A549 (cell line): Measurements from ENCODE around the gene TRA2B. TPM values are rescaled to one million over a fixed set of nuclear protein-coding genes. Genes with fewer than 3 reads are reported as not detected.
A peak's percentile ranks its signal among the peaks of the same experiment; 100 is the strongest.

Source experiments
- ATAC-seq, 2 experiments: fragments of 200-7000 bp in 1 of 2; fragments of >200 bp in 1 of 2; cut with Nextera tagmentation in 1 of 2; cut with Tn5 transposase in 1 of 2; 3 replicates each; pipeline versions ENCODE4 v1.8.0 to v1.9.1; 2018 to 2020; ENCODE audit warnings: mild to moderate bottlenecking in 1 of 2, moderate library complexity in 1 of 2
- CTCF ChIA-PET: fragments of 300-600 bp; sonication (Branson Sonifier 250); formaldehyde crosslinking; extraction: SDS; loops from one replicate; lab custom pipeline; 2021; ENCODE audit warnings: antibody characterized with exemption, inconsistent platforms; lab: Yijun Ruan, JAX
- POLR2A ChIA-PET: fragments of 350-600 bp; formaldehyde crosslinking; extraction: SDS; loops from one replicate; lab custom pipeline; 2021; ENCODE audit warnings: antibody characterized with exemption, inconsistent platforms; lab: Yijun Ruan, JAX
- DNase-seq, 2 experiments: peaks; one replicate each; pipeline versions ENCODE4 v3.0.0 to v3.0.0-alpha.2; 2011 to 2016; ENCODE audit warnings: low read depth in 1 of 2, low spot score in 1 of 2
- FAIRE-seq: peaks from 2 replicates; lab custom pipeline; 2011; peaks lifted over from hg19 to GRCh38; lab: Jason Lieb, UNC
- H3K27ac ChIP-seq, 2 experiments: fragments of >200 bp; sonication (Bioruptor Twin); formaldehyde crosslinking; 3 replicates each; pipeline ENCODE4 v1.5.1; 2016 to 2017
- H3K4me1 ChIP-seq: fragments of >200 bp; sonication (Bioruptor Twin); formaldehyde crosslinking; 3 replicates; pipeline ENCODE4 v1.6.1; 2016
- H3K4me2 ChIP-seq: fragments of >200 bp; sonication (Bioruptor Twin); formaldehyde crosslinking; 3 replicates; pipeline ENCODE4 v1.6.1; 2016
- H3K4me3 ChIP-seq: fragments of >200 bp; sonication (Bioruptor Twin); formaldehyde crosslinking; 3 replicates; pipeline ENCODE4 v1.5.1; 2016
- H3K9me3 ChIP-seq: fragments of >200 bp; sonication (Bioruptor Twin); formaldehyde crosslinking; 3 replicates; pipeline ENCODE4 v1.6.1; 2016
- CEBPB ChIP-seq, 2 experiments: fragments of >200 bp in 1 of 2; sonication (Bioruptor Twin) in 1 of 2; formaldehyde crosslinking in 1 of 2; IDR thresholded peaks; 2 replicates each; pipeline ENCODE4 v1.6.1; 2012 to 2016
- CHD2 ChIP-seq: fragments of 150-350 bp; IDR thresholded peaks from 2 replicates; pipeline ENCODE4 v1.6.1; 2014; ENCODE audit warnings: low read length; ENCODE audit not compliant: partially characterized antibody
- CHD4 ChIP-seq: fragments of 200-600 bp; sonication (generic); IDR thresholded peaks from 2 replicates; pipeline ENCODE4 v1.6.1; 2016; ENCODE audit warnings: antibody characterized with exemption, mild to moderate bottlenecking, borderline replicate concordance
- EHMT2 ChIP-seq: fragments of 200-600 bp; sonication (generic); IDR thresholded peaks from 2 replicates; pipeline ENCODE4 v1.6.1; 2016; ENCODE audit warnings: antibody characterized with exemption, low read depth, mild to moderate bottlenecking, moderate library complexity
- ESRRA ChIP-seq: fragments of 150-350 bp; IDR thresholded peaks from 2 replicates; pipeline ENCODE4 v1.6.1; 2014; ENCODE audit warnings: mild to moderate bottlenecking, low read length, borderline replicate concordance
- FOSB ChIP-seq: fragments of 250-450 bp; sonication (Bioruptor Pico); IDR thresholded peaks from 2 replicates; pipeline ENCODE4 v1.5.0; 2020; ENCODE audit warnings: mild to moderate bottlenecking, moderate library complexity
- FOSL2 ChIP-seq, 2 experiments: fragments of 450-650 bp in 1 of 2; fragments of >200 bp in 1 of 2; sonication (Bioruptor Twin) in 1 of 2; formaldehyde crosslinking; IDR thresholded peaks; 2 replicates each; pipeline versions ENCODE4 v1.5.0 to v1.6.1; 2016 to 2020; ENCODE audit warnings: mild to moderate bottlenecking in 1 of 2, moderate library complexity in 1 of 2
- HEYL ChIP-seq: fragments of 250-450 bp; sonication (Bioruptor Pico); IDR thresholded peaks from 2 replicates; pipeline ENCODE4 v1.8.0; 2021; ENCODE audit warnings: mild to moderate bottlenecking, moderate library complexity
- HOXA7 ChIP-seq: fragments of 250-450 bp; sonication (Bioruptor Pico); IDR thresholded peaks from 2 replicates; pipeline ENCODE4 v1.5.0; 2020; ENCODE audit warnings: mild to moderate bottlenecking, moderate library complexity
- JUN ChIP-seq, 2 experiments: fragments of >200 bp; sonication (Bioruptor Twin); formaldehyde crosslinking; IDR thresholded peaks; 2 replicates in 1 of 2; 3 replicates in 1 of 2; pipeline ENCODE4 v1.6.1; 2016 to 2017
- JUNB ChIP-seq: fragments of >200 bp; sonication (Bioruptor Twin); formaldehyde crosslinking; IDR thresholded peaks from 2 replicates; pipeline ENCODE4 v1.6.1; 2016
- KDM1A ChIP-seq: fragments of 200-600 bp; sonication (generic); IDR thresholded peaks from 2 replicates; pipeline ENCODE4 v1.6.1; 2016; ENCODE audit warnings: low read depth, mild to moderate bottlenecking
- KDM5A ChIP-seq: fragments of 200-600 bp; sonication (generic); IDR thresholded peaks from 2 replicates; pipeline ENCODE4 v1.6.1; 2016; ENCODE audit warnings: antibody characterized with exemption, mild to moderate bottlenecking
- MAFK ChIP-seq: fragments of 450-650 bp; IDR thresholded peaks from 2 replicates; pipeline ENCODE4 v1.6.1; 2014; ENCODE audit not compliant: partially characterized antibody
- MYC ChIP-seq: IDR thresholded peaks from 2 replicates; pipeline ENCODE4 v1.6.1; 2012; ENCODE audit warnings: mild to moderate bottlenecking, inconsistent platforms, low read length, improper control_type of control experiment, borderline replicate concordance
- RCOR1 ChIP-seq: fragments of 150-350 bp; IDR thresholded peaks from 2 replicates; pipeline ENCODE4 v1.6.1; 2014; ENCODE audit warnings: antibody characterized with exemption, low read length, low read depth
- SREBF2 ChIP-seq: fragments of 450-650 bp; IDR thresholded peaks from 2 replicates; pipeline ENCODE4 v1.6.1; 2014; ENCODE audit warnings: mild to moderate bottlenecking, moderate library complexity
- ZFP36 ChIP-seq: fragments of 450-650 bp; IDR thresholded peaks from 2 replicates; pipeline ENCODE4 v1.6.1; 2014; ENCODE audit warnings: borderline replicate concordance; ENCODE audit not compliant: partially characterized antibody
- WGBS: methylation state at CpG from one replicate; pipeline ENCODE4 v1.1.6; 2017; ENCODE audit errors: missing lambda C conversion rate; 5-methylcytosine and 5-hydroxymethylcytosine counted together
- polyA plus RNA-seq, 4 experiments: library from polyadenylated mRNA; depleted of rRNA in 3 of 4; stranded (reverse); fragments of >200 nt; fragmentation: RNase III in 1 of 4; extraction: RNeasy Plus Mini Kit Qiagen cat#74134 plus additional on column Dnase treatment in 1 of 4; gene quantifications; 2 replicates in 3 of 4; 3 replicates in 1 of 4; pipeline ENCODE4 v1.2.3, GENCODE V29; 2011 to 2017
- TF ChIP-seq, protein P1 (sequence below): IDR thresholded peaks from 2 replicates; pipeline ENCODE4 v1.6.1; 2012
- TF ChIP-seq, protein P2 (sequence below): fragments of 200-600 bp; sonication (generic); IDR thresholded peaks from 2 replicates; pipeline ENCODE4 v1.6.1; 2016; ENCODE audit warnings: antibody characterized with exemption, mild to moderate bottlenecking, moderate library complexity
- TF ChIP-seq, protein P3 (sequence below): IDR thresholded peaks from 2 replicates; pipeline ENCODE4 v1.6.1; 2012; ENCODE audit warnings: low read depth, borderline replicate concordance
- TF ChIP-seq, protein P4 (sequence below): fragments of 150-350 bp; IDR thresholded peaks from 2 replicates; pipeline ENCODE4 v1.6.1; 2014; ENCODE audit warnings: low read depth, mild to moderate bottlenecking, low read length

TRA2B gene
- polyA plus RNA-seq, 2 of the 4 experiments (the other 2 are of a cell fraction): 193 to 273 TPM

DNA sequence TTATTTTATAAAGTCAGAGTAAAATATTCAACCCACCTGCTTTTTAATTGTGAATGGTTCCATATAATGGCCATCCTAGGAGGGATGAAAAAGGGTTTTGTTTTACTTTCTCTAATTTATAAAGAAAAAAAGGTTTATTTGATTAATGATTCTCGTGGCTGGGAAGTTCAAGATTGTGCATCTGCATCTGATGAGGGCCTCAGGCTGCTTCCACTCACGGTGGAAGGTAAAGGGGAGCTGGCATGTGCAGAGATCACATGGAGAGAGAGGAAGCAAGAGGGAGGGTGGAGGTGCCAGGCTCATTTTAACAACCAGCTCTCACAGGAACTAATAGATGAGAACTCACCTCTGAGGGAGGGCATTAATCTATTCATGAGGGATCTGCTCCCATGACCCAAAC lies 27.7 kb upstream of the TRA2B start:
- ChIA-PET POLR2A (no interaction called here), CTCF (interaction anchor here (4.8 kb wide), 1 partner anchor 13 kb away, joined by 33 read pairs; no protein-coding TSS in a partner anchor)
- Histone ChIP-seq H3K4me3 (no peak overlapping the region), H3K27ac (no peak overlapping the region), H3K4me2 (peak overlapping the region; percentile 89), H3K9me3 (no peaks in the 10 kb centered on the region), H3K4me1 (peaks cover 19% of the 10 kb centered on the region; the same call in 2 of the 3 replicates)
- no peak for TF ChIP-seq SREBF2
- no peak for TF ChIP-seq CHD4
- no peak for TF ChIP-seq CEBPB (IDR thresholded peaks at IDR 0.05)
- no peak for TF ChIP-seq MAFK
- TF ChIP-seq, protein P1, sequence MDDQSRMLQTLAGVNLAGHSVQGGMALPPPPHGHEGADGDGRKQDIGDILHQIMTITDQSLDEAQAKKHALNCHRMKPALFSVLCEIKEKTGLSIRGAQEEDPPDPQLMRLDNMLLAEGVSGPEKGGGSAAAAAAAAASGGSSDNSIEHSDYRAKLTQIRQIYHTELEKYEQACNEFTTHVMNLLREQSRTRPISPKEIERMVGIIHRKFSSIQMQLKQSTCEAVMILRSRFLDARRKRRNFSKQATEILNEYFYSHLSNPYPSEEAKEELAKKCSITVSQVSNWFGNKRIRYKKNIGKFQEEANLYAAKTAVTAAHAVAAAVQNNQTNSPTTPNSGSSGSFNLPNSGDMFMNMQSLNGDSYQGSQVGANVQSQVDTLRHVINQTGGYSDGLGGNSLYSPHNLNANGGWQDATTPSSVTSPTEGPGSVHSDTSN: no peak
- TF ChIP-seq, protein P2, sequence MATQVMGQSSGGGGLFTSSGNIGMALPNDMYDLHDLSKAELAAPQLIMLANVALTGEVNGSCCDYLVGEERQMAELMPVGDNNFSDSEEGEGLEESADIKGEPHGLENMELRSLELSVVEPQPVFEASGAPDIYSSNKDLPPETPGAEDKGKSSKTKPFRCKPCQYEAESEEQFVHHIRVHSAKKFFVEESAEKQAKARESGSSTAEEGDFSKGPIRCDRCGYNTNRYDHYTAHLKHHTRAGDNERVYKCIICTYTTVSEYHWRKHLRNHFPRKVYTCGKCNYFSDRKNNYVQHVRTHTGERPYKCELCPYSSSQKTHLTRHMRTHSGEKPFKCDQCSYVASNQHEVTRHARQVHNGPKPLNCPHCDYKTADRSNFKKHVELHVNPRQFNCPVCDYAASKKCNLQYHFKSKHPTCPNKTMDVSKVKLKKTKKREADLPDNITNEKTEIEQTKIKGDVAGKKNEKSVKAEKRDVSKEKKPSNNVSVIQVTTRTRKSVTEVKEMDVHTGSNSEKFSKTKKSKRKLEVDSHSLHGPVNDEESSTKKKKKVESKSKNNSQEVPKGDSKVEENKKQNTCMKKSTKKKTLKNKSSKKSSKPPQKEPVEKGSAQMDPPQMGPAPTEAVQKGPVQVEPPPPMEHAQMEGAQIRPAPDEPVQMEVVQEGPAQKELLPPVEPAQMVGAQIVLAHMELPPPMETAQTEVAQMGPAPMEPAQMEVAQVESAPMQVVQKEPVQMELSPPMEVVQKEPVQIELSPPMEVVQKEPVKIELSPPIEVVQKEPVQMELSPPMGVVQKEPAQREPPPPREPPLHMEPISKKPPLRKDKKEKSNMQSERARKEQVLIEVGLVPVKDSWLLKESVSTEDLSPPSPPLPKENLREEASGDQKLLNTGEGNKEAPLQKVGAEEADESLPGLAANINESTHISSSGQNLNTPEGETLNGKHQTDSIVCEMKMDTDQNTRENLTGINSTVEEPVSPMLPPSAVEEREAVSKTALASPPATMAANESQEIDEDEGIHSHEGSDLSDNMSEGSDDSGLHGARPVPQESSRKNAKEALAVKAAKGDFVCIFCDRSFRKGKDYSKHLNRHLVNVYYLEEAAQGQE: no peak
- TF ChIP-seq FOSB (CRISPR knock-in tag): no peak
- no peak for TF ChIP-seq MYC
- TF ChIP-seq HEYL (CRISPR knock-in tag): no peak
- TF ChIP-seq KDM5A: no peak
- no peak for TF ChIP-seq EHMT2
- TF ChIP-seq ZFP36: no peak
- no peak for FAIRE-seq
- WGBS: 49% methylated on average over 2 of the region's 2 CpGs
- no peak for DNase-seq
- ATAC-seq: no peak

DNA sequence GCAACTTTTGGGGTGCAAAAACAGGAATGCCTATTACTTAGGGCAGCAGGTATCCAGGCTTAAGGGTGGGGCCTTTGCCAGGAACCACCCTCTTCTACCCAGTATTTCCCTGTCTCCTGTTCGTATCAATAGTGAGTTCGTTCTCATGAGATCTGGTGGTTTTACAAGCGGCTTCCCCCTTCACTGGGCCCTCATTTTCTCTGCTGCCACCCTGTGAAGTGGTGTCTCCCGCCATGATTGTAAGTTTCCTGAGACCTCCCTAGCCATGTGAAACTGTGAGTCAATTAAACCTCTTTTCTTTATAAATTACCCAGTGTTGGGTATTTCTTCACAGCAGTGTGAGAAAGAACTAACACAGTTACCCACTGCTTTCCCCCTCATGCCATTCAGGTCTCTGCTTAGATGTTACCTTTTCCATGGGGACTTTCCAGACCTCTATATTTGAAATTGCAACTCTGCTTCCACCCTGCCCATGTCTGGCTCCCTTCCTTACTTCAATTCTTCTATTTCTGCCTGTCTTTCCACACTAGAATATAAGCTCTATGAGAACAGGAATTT lies 23.9 kb upstream of the TRA2B start:
- Histone ChIP-seq H3K4me3 (peak overlapping the region; percentile 58), H3K4me1 (peaks cover 30% of the 10 kb centered on the region), H3K9me3 (no peaks in the 10 kb centered on the region), H3K4me2 (peak overlapping the region; percentile 89), H3K27ac (peak overlapping the region; percentile 81 to 88)
- ATAC-seq (peak in 1 of 2 experiments; percentile 14; a peak in 3 of 6 replicates), FAIRE-seq (no peak), DNase-seq (no peak)
- TF ChIP-seq RCOR1 (no peak), FOSL2 (IDR thresholded peaks at IDR 0.05) (no peak), FOSL2 (CRISPR knock-in tag; IDR thresholded peaks at IDR 0.05) (no peak), HOXA7 (CRISPR knock-in tag) (no peak), JUN (IDR thresholded peaks at IDR 0.05) (no peak), ESRRA (no peak), JUNB (no peak), KDM1A (no peak), MAFK (no peak), CHD2 (no peak)
- TF ChIP-seq, protein P3, sequence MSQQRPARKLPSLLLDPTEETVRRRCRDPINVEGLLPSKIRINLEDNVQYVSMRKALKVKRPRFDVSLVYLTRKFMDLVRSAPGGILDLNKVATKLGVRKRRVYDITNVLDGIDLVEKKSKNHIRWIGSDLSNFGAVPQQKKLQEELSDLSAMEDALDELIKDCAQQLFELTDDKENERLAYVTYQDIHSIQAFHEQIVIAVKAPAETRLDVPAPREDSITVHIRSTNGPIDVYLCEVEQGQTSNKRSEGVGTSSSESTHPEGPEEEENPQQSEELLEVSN: no peak
- TF ChIP-seq, protein P1: no peak
- TF ChIP-seq, protein P4, sequence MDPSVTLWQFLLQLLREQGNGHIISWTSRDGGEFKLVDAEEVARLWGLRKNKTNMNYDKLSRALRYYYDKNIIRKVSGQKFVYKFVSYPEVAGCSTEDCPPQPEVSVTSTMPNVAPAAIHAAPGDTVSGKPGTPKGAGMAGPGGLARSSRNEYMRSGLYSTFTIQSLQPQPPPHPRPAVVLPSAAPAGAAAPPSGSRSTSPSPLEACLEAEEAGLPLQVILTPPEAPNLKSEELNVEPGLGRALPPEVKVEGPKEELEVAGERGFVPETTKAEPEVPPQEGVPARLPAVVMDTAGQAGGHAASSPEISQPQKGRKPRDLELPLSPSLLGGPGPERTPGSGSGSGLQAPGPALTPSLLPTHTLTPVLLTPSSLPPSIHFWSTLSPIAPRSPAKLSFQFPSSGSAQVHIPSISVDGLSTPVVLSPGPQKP: no peak
- TF ChIP-seq, protein P2: no peak
- ChIA-PET POLR2A (interaction anchor here (1.5 kb wide), 1 partner anchor 18 kb away, joined by 7 read pairs; no protein-coding TSS in a partner anchor), CTCF (interaction anchor here (0.9 to 12.2 kb wide), 4 partner anchors 16 to 301 kb away, joined by 3 to 158 read pairs (median 8); partner anchors contain the start of gene TRA2B)
- WGBS: 4% methylated on average over 4 of the region's 4 CpGs
